Omental fat pad (tissue), 4 donors: ENCODE data around the gene NCKAP5L. TPM values are rescaled to one million over a fixed set of nuclear protein-coding genes. Genes with fewer than 3 reads are reported as not detected.

Experiments used
- ATAC-seq: fragments of 150-250 bp; one replicate; pipeline ENCODE4 v1.9.1; 2016; ENCODE audit warnings: mild to moderate bottlenecking, moderate library complexity; ENCODE audit not compliant: low FRiP score
- DNase-seq: peaks from one replicate; pipeline ENCODE4 v3.0.0-alpha.2; 2019; ENCODE audit warnings: low spot score
- CTCF ChIP-seq, 3 donors: fragments of 450-650 bp; IDR thresholded peaks; one replicate each; pipeline ENCODE4 v1.5.1; 2016 to 2017; ENCODE audit warnings: antibody characterized with exemption in 3 of 3, mild to moderate bottlenecking in 3 of 3, moderate library complexity in 2 of 3
- total RNA-seq, 4 donors: library from RNA; depleted of rRNA; stranded (reverse); fragments of >200 nt; gene quantifications; one replicate each; pipeline ENCODE4 v1.1.0, GENCODE V29; 2016

The NCKAP5L gene
- total RNA-seq, 4 donors from 2014 or later = 14.2 to 20.3 (median 17.6) TPM

GRCh38 chr12:49821373-49822287 lies 6.6 kb downstream of the NCKAP5L start:
- no peak for DNase-seq
- no peak for TF ChIP-seq CTCF (IDR thresholded peaks at IDR 0.05)
- ATAC-seq = no peak

GRCh38 chr12:49819786-49820185 lies 8.4 kb downstream of the NCKAP5L start:
- DNase-seq (no peak), ATAC-seq (no peak)
- no peak for TF ChIP-seq CTCF (IDR thresholded peaks at IDR 0.05)

- no peak for ATAC-seq
- TF ChIP-seq CTCF (IDR thresholded peaks at IDR 0.05) = no peak
Observed at GRCh38 chr12:49818241-49818895, 9.8 kb downstream of the NCKAP5L start.

GRCh38 chr12:49813131-49813530 lies 15.1 kb downstream of the NCKAP5L start:
- no peak for ATAC-seq
- DNase-seq = no peak
- no peak for TF ChIP-seq CTCF (IDR thresholded peaks at IDR 0.05)

More at GRCh38 chr12:49818241-49818895, 9.8 kb downstream of the NCKAP5L start:
- DNase-seq = no peak

- TF ChIP-seq CTCF (IDR thresholded peaks at IDR 0.05) = no peak
- DNase-seq (no peak), ATAC-seq (no peak)
Observed at GRCh38 chr12:49811961-49812401, 16.2 kb downstream of the NCKAP5L start.

GRCh38 chr12:49811136-49811535 lies 17.1 kb downstream of the NCKAP5L start:
- no peak for ATAC-seq
- no peak for TF ChIP-seq CTCF (IDR thresholded peaks at IDR 0.05)
- no peak for DNase-seq
